ENCODE results near the gene RHOD. TPM values are rescaled to one million over a fixed set of nuclear protein-coding genes. Genes with fewer than 3 reads are reported as not detected.

The RHOD gene
- total and polyA plus RNA-seq, 4 donors, result 7.3 to 39.3 (median 16.5) TPM

- Histone ChIP-seq H3K4me3 (no peak overlapping the region), H3K27ac (ENCODE audit: low read depth in 1 of 2, low read length in 1 of 2) (no peak overlapping the region), H3K36me3 (ENCODE audit: control insufficient read depth in 4 of 4, insufficient read depth in 4 of 4, low read length in 4 of 4) (no peaks in the 10 kb centered on the region), H3K27me3 (ENCODE audit: control insufficient read depth in 3 of 3, insufficient read depth in 3 of 3, low read length in 2 of 3) (no peaks in the 10 kb centered on the region), H3K9me3 (ENCODE audit: control insufficient read depth in 4 of 4, insufficient read depth in 3 of 4, low read length in 3 of 4) (no peaks in the 10 kb centered on the region), H3K9ac (ENCODE audit: insufficient read depth in 1 of 2, low read length in 2 of 2) (no peak overlapping the region), H3K4me1 (ENCODE audit: control insufficient read depth in 5 of 5, insufficient read depth in 5 of 5, low read length in 5 of 5) (no peaks in the 10 kb centered on the region)
- ATAC-seq (ENCODE audit: insufficient read depth, low FRiP score), result no peak
- no peak for TF ChIP-seq CTCF (IDR thresholded peaks at IDR 0.05; ENCODE audit: control extremely low read depth, extremely low read depth)
- DNase-seq, result no peak
- 75 to 83% methylated on average over 12 of the region's 12 CpGs for WGBS, 2 donors
These were observed 16.5 kb upstream of the RHOD start for GRCh38 chr11:67040147-67040546.

GRCh38 chr11:67041602-67042001 is 15.0 kb upstream of the RHOD start:
- no peaks in the 10 kb centered on the region for H3K36me3 ChIP-seq (ENCODE audit: control insufficient read depth in 4 of 4, insufficient read depth in 4 of 4, low read length in 4 of 4)
- no peaks in the 10 kb centered on the region for H3K4me1 ChIP-seq (ENCODE audit: control insufficient read depth in 5 of 5, insufficient read depth in 5 of 5, low read length in 5 of 5)
- H3K27me3 ChIP-seq (ENCODE audit: control insufficient read depth in 3 of 3, insufficient read depth in 3 of 3, low read length in 2 of 3), result no peaks in the 10 kb centered on the region
- no peaks in the 10 kb centered on the region for H3K9me3 ChIP-seq (ENCODE audit: control insufficient read depth in 4 of 4, insufficient read depth in 3 of 4, low read length in 3 of 4)
- no peak for TF ChIP-seq CTCF (IDR thresholded peaks at IDR 0.05; ENCODE audit: control extremely low read depth, extremely low read depth)
- H3K9ac ChIP-seq (ENCODE audit: insufficient read depth in 1 of 2, low read length in 2 of 2), result no peak overlapping the region
- H3K27ac ChIP-seq (ENCODE audit: low read depth in 1 of 2, low read length in 1 of 2), result no peak overlapping the region
- DNase-seq (no peak), ATAC-seq (ENCODE audit: insufficient read depth, low FRiP score) (no peak)
- H3K4me3 ChIP-seq, result no peak overlapping the region
- 78 to 84% methylated on average over 3 of the region's 3 CpGs for WGBS, 2 donors

- TF ChIP-seq CTCF (IDR thresholded peaks at IDR 0.05; ENCODE audit: control extremely low read depth, extremely low read depth), result no peak
- H3K36me3 ChIP-seq (ENCODE audit: control insufficient read depth in 4 of 4, insufficient read depth in 4 of 4, low read length in 4 of 4), result no peaks in the 10 kb centered on the region
- H3K4me1 ChIP-seq (ENCODE audit: control insufficient read depth in 5 of 5, insufficient read depth in 5 of 5, low read length in 5 of 5), result no peaks in the 10 kb centered on the region
- no peak overlapping the region for H3K4me3 ChIP-seq
- H3K9me3 ChIP-seq (ENCODE audit: control insufficient read depth in 4 of 4, insufficient read depth in 3 of 4, low read length in 3 of 4), result no peaks in the 10 kb centered on the region
- no peak overlapping the region for H3K9ac ChIP-seq (ENCODE audit: insufficient read depth in 1 of 2, low read length in 2 of 2)
- H3K27ac ChIP-seq (ENCODE audit: low read depth in 1 of 2, low read length in 1 of 2), result no peak overlapping the region
- ATAC-seq (ENCODE audit: insufficient read depth, low FRiP score) (no peak), DNase-seq (no peak)
- H3K27me3 ChIP-seq (ENCODE audit: control insufficient read depth in 3 of 3, insufficient read depth in 3 of 3, low read length in 2 of 3), result no peaks in the 10 kb centered on the region
- WGBS, 2 donors, result 80 to 87% methylated on average over 18 of the region's 18 CpGs
These were observed 12.9 kb upstream of the RHOD start for GRCh38 chr11:67043572-67044349.

GRCh38 chr11:67044496-67044895 is 12.2 kb upstream of the RHOD start:
- DNase-seq, result no peak
- no peaks in the 10 kb centered on the region for H3K36me3 ChIP-seq (ENCODE audit: control insufficient read depth in 4 of 4, insufficient read depth in 4 of 4, low read length in 4 of 4)
- H3K27me3 ChIP-seq (ENCODE audit: control insufficient read depth in 3 of 3, insufficient read depth in 3 of 3, low read length in 2 of 3), result no peaks in the 10 kb centered on the region
- H3K27ac ChIP-seq (ENCODE audit: low read depth in 1 of 2, low read length in 1 of 2), result no peak overlapping the region
- TF ChIP-seq CTCF (IDR thresholded peaks at IDR 0.05; ENCODE audit: control extremely low read depth, extremely low read depth), result no peak
- no peak overlapping the region for H3K9ac ChIP-seq (ENCODE audit: insufficient read depth in 1 of 2, low read length in 2 of 2)
- WGBS, 2 donors, result 46 to 64% methylated on average over 14 of the region's 14 CpGs
- no peak overlapping the region for H3K4me3 ChIP-seq
- no peaks in the 10 kb centered on the region for H3K4me1 ChIP-seq (ENCODE audit: control insufficient read depth in 5 of 5, insufficient read depth in 5 of 5, low read length in 5 of 5)
- H3K9me3 ChIP-seq (ENCODE audit: control insufficient read depth in 4 of 4, insufficient read depth in 3 of 4, low read length in 3 of 4), result no peaks in the 10 kb centered on the region
- ATAC-seq (ENCODE audit: insufficient read depth, low FRiP score), result no peak
